Measurements from ENCODE around the gene LAG3. TPM values are rescaled to one million over a fixed set of nuclear protein-coding genes. Genes with fewer than 3 reads are reported as not detected.

The LAG3 gene
- polyA plus RNA-seq, 4 donors = 0.67 to 5.9 (median 1.3) TPM

- DNase-seq (peak; percentile 63 to 91), FAIRE-seq (no peak)
- Histone ChIP-seq H3K27me3 (ENCODE audit: control insufficient read depth in 3 of 3, insufficient read depth in 3 of 3, low read length in 3 of 3) (no peaks in the 10 kb centered on the region), H3K27ac (ENCODE audit: low read depth in 1 of 3, low read length in 2 of 3) (peak overlapping the region; percentile 68 to 78 (median 71)), H3K9me3 (ENCODE audit: control insufficient read depth in 2 of 2, insufficient read depth in 1 of 2, low read depth in 1 of 2, low read length in 1 of 2) (no peaks in the 10 kb centered on the region), H3K36me3 (ENCODE audit: control insufficient read depth in 3 of 3, insufficient read depth in 2 of 3, low read depth in 1 of 3, low read length in 3 of 3) (peaks cover 0 to 34% (median 2%) of the 10 kb centered on the region in 3 donors), H3K4me3 (ENCODE audit: low read depth in 1 of 3, low read length in 3 of 3) (peak overlapping the region; percentile 78 to 92 (median 82)), H3K4me1 (ENCODE audit: control insufficient read depth in 3 of 3, insufficient read depth in 2 of 3, low read depth in 1 of 3, low read length in 2 of 3) (peaks cover 7 to 48% (median 15%) of the 10 kb centered on the region in 3 donors)
- 1% methylated on average over 52 to 88 of the region's 88 CpGs for WGBS, 3 donors
These were observed 5.5 kb upstream of the LAG3 start for GRCh38 chr12:6766651-6767349.

- Histone ChIP-seq H3K27me3 (ENCODE audit: control insufficient read depth in 3 of 3, insufficient read depth in 3 of 3, low read length in 3 of 3) (peaks cover 0 to 2% (median 0%) of the 10 kb centered on the region in 3 donors), H3K4me3 (ENCODE audit: low read depth in 1 of 3, low read length in 3 of 3) (peak overlapping the region; percentile 44 to 92 (median 82)), H3K9me3 (ENCODE audit: control insufficient read depth in 2 of 2, insufficient read depth in 1 of 2, low read depth in 1 of 2, low read length in 1 of 2) (no peaks in the 10 kb centered on the region), H3K36me3 (ENCODE audit: control insufficient read depth in 3 of 3, insufficient read depth in 2 of 3, low read depth in 1 of 3, low read length in 3 of 3) (peaks cover 0 to 34% (median 2%) of the 10 kb centered on the region in 3 donors), H3K27ac (ENCODE audit: low read depth in 1 of 3, low read length in 2 of 3) (peak overlapping the region in 2 of 3 donors; percentile 71 to 78), H3K4me1 (ENCODE audit: control insufficient read depth in 3 of 3, insufficient read depth in 2 of 3, low read depth in 1 of 3, low read length in 2 of 3) (peaks cover 7 to 48% (median 15%) of the 10 kb centered on the region in 3 donors)
- DNase-seq = peak in 1 of 2 donors; percentile 65
- FAIRE-seq = no peak
- WGBS, 3 donors = 17 to 31% (median 24%) methylated on average over 39 to 43 of the region's 44 CpGs
These were observed 4.7 kb upstream of the LAG3 start for GRCh38 chr12:6767353-6768319.

- peak overlapping the region in 1 of 3 donors; percentile 92 for H3K4me3 ChIP-seq (ENCODE audit: low read depth in 1 of 3, low read length in 3 of 3)
- DNase-seq = peak in 1 of 2 donors; percentile 19
- WGBS, 3 donors = 49 to 72% (median 71%) methylated on average over 6 of the region's 6 CpGs
These were observed 3.8 kb upstream of the LAG3 start for GRCh38 chr12:6768437-6768914.

GRCh38 chr12:6768990-6769389 is 3.3 kb upstream of the LAG3 start:
- peak overlapping the region in 1 of 3 donors; percentile 92 for H3K4me3 ChIP-seq (ENCODE audit: low read depth in 1 of 3, low read length in 3 of 3)
- DNase-seq = peak in 1 of 2 donors; percentile 36
- peaks cover 0 to 34% (median 2%) of the 10 kb centered on the region in 3 donors for H3K36me3 ChIP-seq (ENCODE audit: control insufficient read depth in 3 of 3, insufficient read depth in 2 of 3, low read depth in 1 of 3, low read length in 3 of 3)
- peak overlapping the region in 1 of 3 donors; percentile 57 for H3K27ac ChIP-seq (ENCODE audit: low read depth in 1 of 3, low read length in 2 of 3)
- peaks cover 0 to 12% (median 0%) of the 10 kb centered on the region in 3 donors for H3K27me3 ChIP-seq (ENCODE audit: control insufficient read depth in 3 of 3, insufficient read depth in 3 of 3, low read length in 3 of 3)
- no peak for FAIRE-seq
- 47 to 80% (median 75%) methylated on average over 4 to 6 of the region's 6 CpGs for WGBS, 3 donors
- no peaks in the 10 kb centered on the region for H3K9me3 ChIP-seq (ENCODE audit: control insufficient read depth in 2 of 2, insufficient read depth in 1 of 2, low read depth in 1 of 2, low read length in 1 of 2)
- H3K4me1 ChIP-seq (ENCODE audit: control insufficient read depth in 3 of 3, insufficient read depth in 2 of 3, low read depth in 1 of 3, low read length in 2 of 3) = peaks cover 7 to 38% (median 11%) of the 10 kb centered on the region in 3 donors

More at GRCh38 chr12:6768437-6768914, 3.8 kb upstream of the LAG3 start:
- no peak for FAIRE-seq
- H3K27ac ChIP-seq (ENCODE audit: low read depth in 1 of 3, low read length in 2 of 3) = peak overlapping the region in 2 of 3 donors; percentile 2 to 57
- H3K4me1 ChIP-seq (ENCODE audit: control insufficient read depth in 3 of 3, insufficient read depth in 2 of 3, low read depth in 1 of 3, low read length in 2 of 3) = peaks cover 7 to 44% (median 15%) of the 10 kb centered on the region in 3 donors
- H3K9me3 ChIP-seq (ENCODE audit: control insufficient read depth in 2 of 2, insufficient read depth in 1 of 2, low read depth in 1 of 2, low read length in 1 of 2) = no peaks in the 10 kb centered on the region
- peaks cover 0 to 34% (median 2%) of the 10 kb centered on the region in 3 donors for H3K36me3 ChIP-seq (ENCODE audit: control insufficient read depth in 3 of 3, insufficient read depth in 2 of 3, low read depth in 1 of 3, low read length in 3 of 3)
- peaks cover 0 to 10% (median 0%) of the 10 kb centered on the region in 3 donors for H3K27me3 ChIP-seq (ENCODE audit: control insufficient read depth in 3 of 3, insufficient read depth in 3 of 3, low read length in 3 of 3)

GRCh38 chr12:6769666-6770065 is 2.7 kb upstream of the LAG3 start:
- H3K4me1 ChIP-seq (ENCODE audit: control insufficient read depth in 3 of 3, insufficient read depth in 2 of 3, low read depth in 1 of 3, low read length in 2 of 3) = peaks cover 7 to 33% (median 7%) of the 10 kb centered on the region in 3 donors
- WGBS, 3 donors = 24 to 74% (median 63%) methylated on average over 4 of the region's 4 CpGs
- DNase-seq (no peak), FAIRE-seq (no peak)
- peaks cover 0 to 37% (median 2%) of the 10 kb centered on the region in 3 donors for H3K36me3 ChIP-seq (ENCODE audit: control insufficient read depth in 3 of 3, insufficient read depth in 2 of 3, low read depth in 1 of 3, low read length in 3 of 3)
- H3K27me3 ChIP-seq (ENCODE audit: control insufficient read depth in 3 of 3, insufficient read depth in 3 of 3, low read length in 3 of 3) = peaks cover 0 to 18% (median 3%) of the 10 kb centered on the region in 3 donors
- H3K9me3 ChIP-seq (ENCODE audit: control insufficient read depth in 2 of 2, insufficient read depth in 1 of 2, low read depth in 1 of 2, low read length in 1 of 2) = no peaks in the 10 kb centered on the region
- H3K4me3 ChIP-seq (ENCODE audit: low read depth in 1 of 3, low read length in 3 of 3) = no peak overlapping the region
- H3K27ac ChIP-seq (ENCODE audit: low read depth in 1 of 3, low read length in 2 of 3) = no peak overlapping the region

GRCh38 chr12:6770094-6770493 is 2.2 kb upstream of the LAG3 start:
- Histone ChIP-seq H3K36me3 (ENCODE audit: control insufficient read depth in 3 of 3, insufficient read depth in 2 of 3, low read depth in 1 of 3, low read length in 3 of 3) (peaks cover 0 to 41% (median 2%) of the 10 kb centered on the region in 3 donors), H3K27me3 (ENCODE audit: control insufficient read depth in 3 of 3, insufficient read depth in 3 of 3, low read length in 3 of 3) (peaks cover 0 to 18% (median 3%) of the 10 kb centered on the region in 3 donors), H3K27ac (ENCODE audit: low read depth in 1 of 3, low read length in 2 of 3) (no peak overlapping the region), H3K4me1 (ENCODE audit: control insufficient read depth in 3 of 3, insufficient read depth in 2 of 3, low read depth in 1 of 3, low read length in 2 of 3) (peaks cover 5 to 30% (median 7%) of the 10 kb centered on the region in 3 donors), H3K4me3 (ENCODE audit: low read depth in 1 of 3, low read length in 3 of 3) (no peak overlapping the region), H3K9me3 (ENCODE audit: control insufficient read depth in 2 of 2, insufficient read depth in 1 of 2, low read depth in 1 of 2, low read length in 1 of 2) (no peaks in the 10 kb centered on the region)
- DNase-seq (no peak), FAIRE-seq (no peak)
- 91 to 94% (median 93%) methylated on average over 10 to 12 of the region's 12 CpGs for WGBS, 3 donors

GRCh38 chr12:6770600-6770999 is 1.7 kb upstream of the LAG3 start:
- FAIRE-seq = no peak
- DNase-seq = no peak
- H3K27ac ChIP-seq (ENCODE audit: low read depth in 1 of 3, low read length in 2 of 3) = peak overlapping the region in 1 of 3 donors; percentile 7
- no peaks in the 10 kb centered on the region for H3K9me3 ChIP-seq (ENCODE audit: control insufficient read depth in 2 of 2, insufficient read depth in 1 of 2, low read depth in 1 of 2, low read length in 1 of 2)
- WGBS, 3 donors = 89 to 94% (median 92%) methylated on average over 10 of the region's 10 CpGs
- no peak overlapping the region for H3K4me3 ChIP-seq (ENCODE audit: low read depth in 1 of 3, low read length in 3 of 3)
- H3K4me1 ChIP-seq (ENCODE audit: control insufficient read depth in 3 of 3, insufficient read depth in 2 of 3, low read depth in 1 of 3, low read length in 2 of 3) = peaks cover 0 to 29% (median 5%) of the 10 kb centered on the region in 3 donors
- H3K27me3 ChIP-seq (ENCODE audit: control insufficient read depth in 3 of 3, insufficient read depth in 3 of 3, low read length in 3 of 3) = peaks cover 0 to 18% (median 3%) of the 10 kb centered on the region in 3 donors
- H3K36me3 ChIP-seq (ENCODE audit: control insufficient read depth in 3 of 3, insufficient read depth in 2 of 3, low read depth in 1 of 3, low read length in 3 of 3) = peaks cover 0 to 45% (median 2%) of the 10 kb centered on the region in 3 donors

- H3K4me3 ChIP-seq (ENCODE audit: low read depth in 1 of 3, low read length in 3 of 3) = no peak overlapping the region
- peaks cover 0 to 45% (median 2%) of the 10 kb centered on the region in 3 donors for H3K36me3 ChIP-seq (ENCODE audit: control insufficient read depth in 3 of 3, insufficient read depth in 2 of 3, low read depth in 1 of 3, low read length in 3 of 3)
- 86 to 95% (median 94%) methylated on average over 4 of the region's 4 CpGs for WGBS, 3 donors
- H3K4me1 ChIP-seq (ENCODE audit: control insufficient read depth in 3 of 3, insufficient read depth in 2 of 3, low read depth in 1 of 3, low read length in 2 of 3) = peaks cover 0 to 30% (median 5%) of the 10 kb centered on the region in 3 donors
- FAIRE-seq = no peak
- H3K27me3 ChIP-seq (ENCODE audit: control insufficient read depth in 3 of 3, insufficient read depth in 3 of 3, low read length in 3 of 3) = peaks cover 0 to 18% (median 3%) of the 10 kb centered on the region in 3 donors
- no peaks in the 10 kb centered on the region for H3K9me3 ChIP-seq (ENCODE audit: control insufficient read depth in 2 of 2, insufficient read depth in 1 of 2, low read depth in 1 of 2, low read length in 1 of 2)
- H3K27ac ChIP-seq (ENCODE audit: low read depth in 1 of 3, low read length in 2 of 3) = peak overlapping the region in 1 of 3 donors; percentile 7
- DNase-seq = no peak
These were observed 1.2 kb upstream of the LAG3 start for GRCh38 chr12:6771091-6771495.

All from small intestine (tissue), 7 donors.